GM18861 (cell line): ENCODE results near the gene DQX1.
"Not testable (repeated sequence)": the region's sequence is repeated elsewhere in the genome, so short reads cannot be mapped to it uniquely, and the experiment has no call there.

Experiments used
- ATAC-seq: cut with Tn5 transposase; IDR thresholded peaks from one replicate; pipeline ENCODE4 v1.9.1; 2021; ENCODE audit not compliant: unreplicated experiment

The DQX1 gene

DNA sequence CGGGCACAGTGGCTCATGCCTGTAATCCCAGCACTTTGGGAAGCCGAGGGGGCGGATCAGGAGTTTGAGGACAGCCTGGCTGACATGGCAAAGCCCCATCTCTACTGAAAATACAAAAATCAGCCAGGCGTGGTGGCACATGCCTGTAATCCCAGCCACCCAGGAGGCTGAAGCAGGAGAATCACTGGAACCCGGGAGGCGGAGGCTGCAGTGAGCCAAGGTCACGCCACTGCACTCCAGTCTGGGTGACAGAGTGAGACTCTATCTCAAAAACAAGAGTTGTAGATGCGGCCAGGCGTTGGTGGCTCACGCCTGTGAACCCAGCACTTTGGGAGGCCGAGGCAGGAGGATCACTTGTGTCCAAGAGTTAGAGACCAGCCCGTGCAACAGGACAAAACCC is 55.3 kb downstream of the DQX1 start:
- not testable (repeated sequence) for ATAC-seq
